ENCODE data around the gene TRIM46.

DNA sequence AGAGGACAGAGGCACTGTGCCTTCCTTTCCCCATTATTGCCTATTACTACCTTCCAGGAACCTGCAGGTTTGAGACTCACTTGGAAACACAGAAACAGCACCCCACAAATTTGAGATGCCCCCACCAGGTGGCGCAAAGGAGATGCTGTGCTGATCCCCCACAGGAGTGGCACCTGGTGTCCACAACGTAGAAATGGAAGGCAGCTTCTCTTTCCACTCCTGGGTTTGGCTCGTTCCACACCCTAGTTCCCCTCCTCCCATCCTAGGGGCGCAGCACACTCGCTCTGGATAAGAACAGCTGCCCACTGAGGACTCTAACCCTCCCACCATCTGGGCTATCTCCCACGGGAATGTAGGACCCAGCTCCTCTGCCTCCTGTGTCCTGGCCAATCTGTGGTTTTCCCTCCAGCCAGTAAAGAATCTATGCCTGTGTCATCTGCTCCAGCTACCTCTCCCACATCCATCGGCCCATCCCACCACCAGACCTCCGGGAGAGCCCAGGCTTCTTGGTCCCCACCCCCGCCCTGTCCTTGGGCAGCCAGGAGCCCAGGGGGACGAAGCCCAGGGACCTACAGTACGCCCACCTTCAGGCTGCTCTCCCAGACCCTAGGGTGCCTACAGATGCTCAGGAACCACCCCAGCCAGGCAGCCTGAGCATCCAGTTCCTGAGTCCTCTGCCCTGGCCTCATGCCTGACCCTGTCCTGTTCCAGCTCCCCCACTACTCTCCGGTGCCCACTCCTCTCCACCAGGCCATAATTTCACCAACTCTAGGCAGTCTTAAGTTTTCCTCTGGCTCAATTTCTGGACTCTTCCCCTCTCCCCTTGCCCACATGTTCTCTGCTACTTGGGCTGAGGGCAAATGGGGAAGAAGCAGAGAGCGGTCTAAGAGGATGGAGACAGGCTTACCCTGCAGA is 33.5 kb downstream of the TRIM46 start:
- TF ChIP-seq CTCF (IDR thresholded peaks at IDR 0.05) (peak; percentile 73 to 84 (median 80)), POLR2A (IDR thresholded peaks at IDR 0.05) (no peak)

Measured in right lobe of liver (tissue), 4 donors.